NK-92 treated with Interleukin-12 subunit alpha and Interleukin-12 subunit beta, amount 100 ng/mL, for 24 hours (cell line): Measurements from ENCODE around the gene FOCAD.

Experiments used
- DNase-seq: peaks from one replicate; lab custom pipeline; 2025; lab: John Stamatoyannopoulos, UW

Gene FOCAD

DNA sequence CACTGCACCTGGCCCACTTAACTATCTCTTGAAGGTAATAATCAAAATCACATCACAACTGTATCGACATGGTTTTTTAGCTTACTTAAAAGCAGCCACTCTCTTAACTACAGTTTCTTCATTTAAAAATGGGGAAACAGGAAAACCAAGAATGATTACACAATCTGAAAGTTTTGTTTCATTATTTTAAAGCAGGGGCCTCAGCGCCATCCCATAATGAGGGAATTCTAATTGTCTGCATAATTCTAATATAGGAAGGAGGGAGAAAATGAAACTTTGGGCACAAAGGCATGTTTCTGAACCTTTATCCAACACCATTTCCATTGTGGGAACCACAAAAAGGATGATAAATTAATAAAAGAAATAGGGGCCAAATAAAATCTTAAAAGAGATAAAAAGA, 339.8 kb downstream of the FOCAD start:
- DNase-seq: no peak

DNA sequence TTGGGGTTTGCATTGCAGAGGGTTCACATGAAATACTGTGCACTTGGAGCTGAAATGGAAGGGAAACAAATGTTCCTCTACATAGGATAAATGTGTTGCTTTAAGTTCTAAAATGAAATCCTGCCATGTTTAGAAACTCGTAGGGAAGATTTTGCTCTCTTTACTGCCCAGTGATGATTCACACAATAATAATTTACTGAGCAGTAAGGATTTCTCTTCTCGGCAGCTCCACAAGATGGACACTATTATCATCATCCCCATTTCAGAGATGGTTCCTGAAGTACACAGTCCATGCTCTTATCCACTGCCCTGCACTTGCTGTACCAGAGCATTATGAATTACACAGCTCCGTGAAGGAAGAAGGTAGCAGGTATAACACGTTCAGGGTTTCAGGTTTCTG, 343.2 kb downstream of the FOCAD start:
- DNase-seq: no peak

DNA sequence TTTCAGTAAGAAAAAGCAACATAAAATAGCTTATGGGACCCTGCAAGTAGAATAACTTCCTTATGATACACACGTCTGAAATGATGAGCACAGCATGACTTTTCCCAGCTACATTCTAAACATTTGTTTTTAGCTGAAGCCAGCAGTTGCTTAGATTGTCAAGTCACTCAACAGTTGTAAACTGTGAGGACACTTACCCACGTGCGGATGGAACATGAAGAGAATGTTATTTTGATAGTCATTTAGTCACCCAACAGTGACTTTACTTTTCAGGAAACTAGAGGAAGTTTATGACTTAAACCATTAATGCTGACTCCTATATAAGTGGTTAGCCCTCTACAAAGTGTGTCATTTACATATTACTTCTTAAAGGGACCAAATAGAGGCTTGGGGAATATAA, 344.4 kb downstream of the FOCAD start:
- no peak for DNase-seq

DNA sequence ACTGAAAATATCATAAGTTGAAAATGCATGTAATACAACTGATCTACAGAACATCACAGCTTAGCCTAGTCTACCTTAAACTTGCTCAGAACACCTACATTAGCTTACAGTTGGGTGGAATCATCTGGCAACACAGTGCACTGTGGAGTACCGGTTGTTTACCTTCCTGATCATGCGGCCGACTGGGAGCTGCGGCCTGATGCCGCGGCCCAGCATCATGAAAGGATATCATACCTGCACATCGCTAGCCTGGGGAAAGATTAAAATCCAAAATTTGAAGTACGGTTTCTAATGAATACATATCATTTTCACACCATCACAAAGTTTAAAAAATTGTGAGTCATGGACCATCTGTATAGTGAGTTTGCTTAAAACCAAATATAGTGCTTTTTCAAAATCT, 345.6 kb downstream of the FOCAD start:
- DNase-seq: no peak

DNA sequence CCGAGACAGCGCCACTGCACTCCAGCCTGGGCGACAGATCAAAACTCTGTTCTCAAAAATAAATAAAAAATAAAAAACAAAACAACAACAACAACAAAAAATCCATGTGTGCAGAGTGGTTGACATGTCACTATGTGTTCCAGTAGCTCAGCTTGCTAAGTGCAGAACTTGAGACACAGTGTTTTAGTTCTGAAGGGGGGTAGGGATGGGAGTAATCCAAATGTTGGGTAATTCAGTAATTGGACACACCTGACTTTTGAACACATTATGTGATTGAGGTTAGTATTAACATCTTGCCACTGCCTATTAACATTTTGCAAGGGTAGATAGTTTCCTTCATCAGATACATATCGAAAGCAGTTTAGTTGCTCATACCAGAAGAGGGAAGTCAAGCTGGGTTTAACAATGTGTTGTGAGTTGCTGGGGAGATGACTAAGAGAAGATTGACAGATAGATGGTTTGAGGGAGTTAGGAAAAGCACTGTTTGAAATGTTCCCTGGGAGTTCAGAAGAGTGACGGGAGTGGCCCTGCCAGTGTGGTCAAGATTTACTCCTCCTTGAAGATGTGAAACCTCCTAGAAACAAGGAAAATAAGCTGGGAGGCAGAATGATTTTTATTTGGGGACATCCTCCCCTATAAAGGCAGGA, 346.5 kb downstream of the FOCAD start:
- DNase-seq: no peak

DNA sequence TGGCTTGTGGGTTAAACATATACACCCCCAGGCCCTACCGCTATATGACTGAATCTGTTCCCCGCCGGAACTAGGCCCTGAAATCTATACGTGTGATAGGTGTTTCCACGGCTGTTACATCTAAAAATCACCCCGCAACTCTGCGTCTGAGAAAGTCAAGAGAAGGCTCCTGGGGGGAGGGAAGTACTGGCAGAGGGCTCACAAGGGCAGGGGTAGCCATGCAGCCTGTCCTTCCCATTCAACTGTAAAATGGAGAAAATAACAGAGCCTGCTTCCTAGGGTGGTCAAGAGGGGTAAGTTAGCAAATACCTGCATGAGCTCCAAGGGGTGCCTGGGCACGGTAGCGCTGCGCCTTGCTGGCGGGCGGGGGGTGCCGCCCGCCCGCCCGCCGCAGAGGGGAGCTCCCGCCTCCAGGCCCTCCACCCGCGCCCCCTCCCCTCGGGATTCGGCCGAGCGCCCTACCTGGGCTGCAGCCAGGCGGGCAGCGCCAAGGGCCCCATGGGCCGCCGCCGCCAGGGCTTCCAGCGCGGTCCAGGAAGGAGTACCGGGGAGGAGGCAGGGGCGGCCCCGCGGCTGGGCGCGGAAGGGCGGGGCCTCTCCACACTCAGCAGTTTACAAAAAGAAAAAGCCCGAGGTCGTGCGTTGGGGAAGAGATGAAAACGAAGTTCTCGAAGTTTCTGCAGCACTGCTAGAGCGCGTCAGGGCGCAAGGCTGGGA, 347.2 kb downstream of the FOCAD start, which contains the start of gene HACD4:
Gene HACD4 (minus strand): TSS at position 550 of the 717 bp plus-strand sequence. CDS start 50 bp downstream, at position 500.
- DNase-seq: peak; percentile 3

DNA sequence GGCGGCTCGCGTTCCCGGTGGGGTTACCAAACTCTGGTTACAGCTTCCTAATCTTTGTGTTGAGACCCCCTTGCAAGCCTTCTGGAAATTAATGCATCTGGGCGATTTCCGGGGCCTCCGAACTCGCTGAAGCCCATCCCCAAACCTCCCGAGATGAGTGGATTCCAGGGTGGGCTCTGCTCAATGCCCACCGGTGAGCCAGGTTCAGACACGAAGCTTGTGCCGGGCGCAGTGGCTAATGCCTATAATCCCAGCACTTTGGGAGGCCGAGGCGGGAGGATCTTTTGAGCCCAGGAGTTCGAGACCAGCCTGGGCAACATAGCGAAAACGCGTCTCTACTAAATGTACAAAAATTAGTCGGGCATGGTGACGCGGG, 347.7 kb downstream of the FOCAD start:
- DNase-seq: no peak

DNA sequence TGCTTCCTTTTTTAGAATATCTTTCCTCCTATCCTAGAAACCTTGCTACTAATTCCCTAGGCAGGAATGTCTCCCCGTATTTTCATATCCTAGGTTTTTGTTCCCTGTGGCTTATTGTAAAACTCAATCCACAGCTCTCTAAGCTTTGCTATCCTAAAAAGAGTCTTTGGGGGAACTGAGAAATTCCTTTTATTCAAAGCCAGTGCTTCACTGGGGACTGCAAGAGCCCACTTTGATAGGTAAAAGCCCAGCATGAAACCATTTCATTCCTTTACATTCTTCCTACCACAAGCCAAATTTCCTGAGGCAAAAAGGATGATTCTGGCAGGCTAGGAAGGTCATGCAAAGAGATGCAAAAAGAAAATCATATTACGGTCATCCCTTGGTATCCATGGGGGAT, 353.2 kb downstream of the FOCAD start:
- DNase-seq: no peak

DNA sequence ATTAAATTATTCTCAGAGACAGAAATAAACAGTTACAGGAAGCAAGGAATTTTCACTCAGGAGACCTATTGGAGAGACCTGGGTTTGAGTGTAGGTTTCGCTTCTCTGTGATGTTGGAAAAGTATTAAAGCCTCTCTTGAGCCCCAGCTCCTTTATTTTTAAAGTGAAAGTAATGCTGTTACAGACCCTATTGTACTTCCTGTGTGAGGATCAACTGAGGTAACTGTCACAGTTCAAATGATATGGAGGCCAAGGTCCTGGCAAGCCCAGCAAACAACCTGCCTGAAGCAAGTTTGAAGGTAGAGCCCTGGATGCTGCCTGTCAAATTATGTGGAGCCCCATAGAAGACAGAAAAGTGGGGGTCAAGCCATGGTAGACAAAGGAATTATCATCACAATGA, 355.2 kb downstream of the FOCAD start:
- no peak for DNase-seq

DNA sequence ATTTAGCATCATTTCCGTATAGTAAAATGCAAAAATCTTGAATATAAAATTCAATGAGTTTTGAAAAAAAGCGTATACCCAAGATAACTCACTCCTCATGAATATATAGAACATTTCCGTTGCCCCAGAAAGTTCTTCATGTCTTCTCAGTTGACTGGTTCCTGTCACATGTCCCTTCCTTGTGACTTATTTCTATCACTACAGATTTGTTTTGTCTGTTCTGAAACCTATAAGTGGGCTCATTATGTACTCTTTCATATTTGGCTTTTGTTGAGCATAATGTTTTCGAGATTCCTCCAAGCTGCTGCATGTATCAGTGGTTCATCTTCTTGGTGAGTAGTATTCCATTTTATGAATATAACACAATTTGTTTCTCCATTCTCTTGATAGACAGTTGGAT, 358.4 kb downstream of the FOCAD start:
- no peak for DNase-seq

DNA sequence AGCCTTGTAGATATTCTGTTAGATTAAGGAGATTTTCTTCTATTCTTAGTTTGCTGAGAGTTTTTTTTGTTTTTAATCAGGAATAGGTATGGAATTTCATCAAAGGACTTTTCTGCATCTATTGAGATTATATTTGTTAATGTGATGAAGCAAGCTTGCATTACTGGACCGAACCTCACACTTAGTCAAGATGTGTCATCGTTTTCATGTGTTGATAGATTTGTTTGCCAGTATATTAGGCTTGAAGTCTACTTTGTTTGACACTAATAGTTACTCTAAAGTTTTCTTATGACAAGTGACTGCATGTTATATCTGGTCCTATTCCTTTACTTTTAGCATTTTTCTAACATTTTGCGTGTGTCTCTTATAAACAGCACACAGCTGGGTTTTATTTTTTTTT, 359.8 kb downstream of the FOCAD start:
- DNase-seq: no peak
